Measurements from ENCODE around the gene PDE5A. TPM values are rescaled to one million over a fixed set of nuclear protein-coding genes. Genes with fewer than 3 reads are reported as not detected.
A peak's percentile ranks its signal among the peaks of the same experiment; 100 is the strongest.

PDE5A gene
- total RNA-seq, 4 donors from 2014 or later = 34.6 to 52.7 (median 46.4) TPM

DNA sequence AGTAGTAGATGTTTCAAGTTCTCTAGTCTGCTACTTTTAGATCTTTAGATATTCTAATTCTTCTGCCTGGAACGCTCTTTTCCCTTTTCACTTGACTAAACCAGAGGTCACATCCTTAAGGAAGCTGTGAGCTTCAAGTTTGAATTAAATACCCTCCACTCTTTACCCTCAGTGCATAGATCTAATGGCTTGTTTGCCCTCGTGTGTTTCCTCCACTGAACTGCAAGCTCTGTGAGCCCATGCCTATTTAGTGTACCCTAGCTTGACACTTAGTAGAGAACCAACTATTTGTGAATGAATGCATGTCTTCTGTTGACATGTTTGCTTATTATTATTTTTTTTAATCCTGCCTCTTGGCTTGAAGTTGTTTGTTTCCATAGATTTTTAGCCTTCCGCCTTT, 138.3 kb downstream of the PDE5A start:
- Histone ChIP-seq H3K27me3 (no peaks in the 10 kb centered on the region), H3K36me3 (peaks cover 0 to 13% (median 2%) of the 10 kb centered on the region in 4 donors), H3K4me1 (no peaks in the 10 kb centered on the region), H3K4me3 (no peak overlapping the region), H3K27ac (no peak overlapping the region), H3K9me3 (no peaks in the 10 kb centered on the region)
- intact Hi-C loops (cut with DNase I; ENCODE audit: low total_unique reads) = no loop called here
- 33 to 51% methylated on average over 3 of the region's 3 CpGs for WGBS, 2 donors (ENCODE audit: low coverage in 1 of 2)
- TF ChIP-seq POLR2A (IDR thresholded peaks at IDR 0.05) (no peak), CTCF (IDR thresholded peaks at IDR 0.05) (peak; percentile 21 to 47 (median 38)), EP300 (IDR thresholded peaks at IDR 0.05; ENCODE audit: low read depth) (no peak), POLR2AphosphoS5 (IDR thresholded peaks at IDR 0.05) (peak in 1 of 3 donors; percentile 16)
- in situ Hi-C loops (cut with MboI; ENCODE audit: low pct_ligation_motif_present in 1 of 4, low pct_unique_long_range_greater_than_20kb in 1 of 4, low sequenced_read_pairs in 3 of 4) = loop anchor here in 3 of 4 donors (25.0 kb wide), 2 partner anchors 178 to 503 kb away; partner anchors contain the start of gene FABP2 (in 1 of the 3)
- DNase-seq = peak; percentile 10

DNA sequence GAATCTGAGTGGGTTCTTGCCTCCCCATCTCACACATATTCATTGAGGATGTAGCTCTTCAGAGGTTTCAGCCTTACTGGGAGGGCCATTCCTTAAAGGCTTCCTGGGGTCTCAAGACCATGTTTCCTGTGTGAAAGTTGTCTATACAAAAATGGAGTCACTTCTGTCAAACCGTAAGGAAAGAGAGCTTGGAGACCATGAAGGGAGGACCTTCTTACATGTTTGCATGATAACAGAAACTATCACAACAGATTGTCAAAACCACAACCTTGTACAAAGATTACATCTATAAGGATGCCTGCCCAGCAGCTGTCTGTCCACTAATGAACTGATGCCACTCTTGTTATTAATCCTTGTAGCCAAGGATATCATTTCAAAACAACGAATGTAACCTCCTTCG, 139.3 kb downstream of the PDE5A start:
- DNase-seq = no peak
- WGBS, 2 donors (ENCODE audit: low coverage in 1 of 2) = 72 to 88% methylated on average over 3 of the region's 3 CpGs
- no peak for TF ChIP-seq POLR2A (IDR thresholded peaks at IDR 0.05)
- TF ChIP-seq CTCF (IDR thresholded peaks at IDR 0.05) = no peak
- TF ChIP-seq POLR2AphosphoS5 (IDR thresholded peaks at IDR 0.05) = no peak
- TF ChIP-seq EP300 (IDR thresholded peaks at IDR 0.05; ENCODE audit: low read depth) = no peak
- intact Hi-C loops (cut with DNase I; ENCODE audit: low total_unique reads) (no loop called here), in situ Hi-C loops (cut with MboI; ENCODE audit: low pct_ligation_motif_present in 1 of 4, low pct_unique_long_range_greater_than_20kb in 1 of 4, low sequenced_read_pairs in 3 of 4) (loop anchor here in 3 of 4 donors (25.0 kb wide), 2 partner anchors 177 to 502 kb away; partner anchors contain the start of gene FABP2 (in 1 of the 3))
- H3K27me3 ChIP-seq = no peaks in the 10 kb centered on the region
- H3K27ac ChIP-seq = no peak overlapping the region
- peaks cover 0 to 3% (median under 1%) of the 10 kb centered on the region in 4 donors for H3K36me3 ChIP-seq
- no peak overlapping the region for H3K4me3 ChIP-seq
- no peaks in the 10 kb centered on the region for H3K4me1 ChIP-seq
- H3K9me3 ChIP-seq = no peaks in the 10 kb centered on the region

- no peak overlapping the region for H3K4me3 ChIP-seq
- 92 to 100% methylated on average over 1 of the region's 1 CpG for WGBS, 2 donors (ENCODE audit: low coverage in 1 of 2)
- no peak for TF ChIP-seq EP300 (IDR thresholded peaks at IDR 0.05; ENCODE audit: low read depth)
- TF ChIP-seq POLR2A (IDR thresholded peaks at IDR 0.05) = no peak
- TF ChIP-seq CTCF (IDR thresholded peaks at IDR 0.05) = no peak
- TF ChIP-seq POLR2AphosphoS5 (IDR thresholded peaks at IDR 0.05) = no peak
- intact Hi-C loops (cut with DNase I; ENCODE audit: low total_unique reads) = no loop called here
- no peaks in the 10 kb centered on the region for H3K27me3 ChIP-seq
- no peaks in the 10 kb centered on the region for H3K9me3 ChIP-seq
- DNase-seq = no peak
- H3K27ac ChIP-seq = no peak overlapping the region
- peaks cover 0 to 23% (median 6%) of the 10 kb centered on the region in 4 donors for H3K4me1 ChIP-seq
- in situ Hi-C loops (cut with MboI; ENCODE audit: low pct_ligation_motif_present in 1 of 4, low pct_unique_long_range_greater_than_20kb in 1 of 4, low sequenced_read_pairs in 3 of 4) = loop anchor here in 3 of 4 donors (25.0 kb wide), 2 partner anchors 168 to 493 kb away; partner anchors contain the start of gene FABP2 (in 1 of the 3)
- H3K36me3 ChIP-seq = peaks cover 0 to 10% (median 0%) of the 10 kb centered on the region in 4 donors
These were observed 148.3 kb downstream of the PDE5A start for GRCh38 chr4:119480331-119480730.

DNA sequence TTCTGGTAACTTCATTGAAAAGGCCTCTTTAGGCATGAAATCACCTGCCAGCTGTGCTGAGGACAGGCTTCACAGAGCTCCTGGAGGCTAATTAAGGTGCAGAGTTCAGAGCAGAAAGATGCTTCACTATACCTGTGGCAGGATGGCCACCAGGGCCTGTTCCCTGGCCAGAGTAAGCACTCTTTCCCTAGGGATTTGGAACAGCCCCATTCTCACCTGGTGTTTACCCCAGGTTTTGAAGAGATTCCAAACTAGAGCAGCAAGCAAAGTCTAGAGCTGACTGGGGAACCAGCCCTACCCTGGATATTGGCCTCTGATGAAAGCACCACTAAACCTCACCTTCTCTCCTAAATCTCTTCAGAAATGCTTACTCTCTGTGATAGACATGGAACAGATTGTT, 148.8 kb downstream of the PDE5A start:
- DNase-seq = no peak
- Histone ChIP-seq H3K27me3 (no peaks in the 10 kb centered on the region), H3K9me3 (no peaks in the 10 kb centered on the region), H3K4me3 (no peak overlapping the region), H3K36me3 (peaks cover 0 to 10% (median 0%) of the 10 kb centered on the region in 4 donors), H3K27ac (peak overlapping the region in 2 of 4 donors; percentile 15 to 39), H3K4me1 (peaks cover 0 to 23% (median 6%) of the 10 kb centered on the region in 4 donors)
- TF ChIP-seq EP300 (IDR thresholded peaks at IDR 0.05; ENCODE audit: low read depth) = no peak
- intact Hi-C loops (cut with DNase I; ENCODE audit: low total_unique reads) (no loop called here), in situ Hi-C loops (cut with MboI; ENCODE audit: low pct_ligation_motif_present in 1 of 4, low pct_unique_long_range_greater_than_20kb in 1 of 4, low sequenced_read_pairs in 3 of 4) (loop anchor here in 3 of 4 donors (25.0 kb wide), 2 partner anchors 168 to 493 kb away; partner anchors contain the start of gene FABP2 (in 1 of the 3))

Data from transverse colon (tissue), 4 donors.